H1 (cell line): ENCODE results near the gene NXPH4. TPM values are rescaled to one million over a fixed set of nuclear protein-coding genes. Genes with fewer than 3 reads are reported as not detected.
A peak's percentile ranks its signal among the peaks of the same experiment; 100 is the strongest.

Experiments used
- CTCF ChIA-PET: fragments of 300-600 bp; sonication (Branson Sonifier 250); formaldehyde crosslinking; loops from one replicate; lab custom pipeline; 2021; ENCODE audit not compliant: partially characterized antibody; lab: Charles Lee
- POLR2A ChIA-PET: fragments of 300-600 bp; sonication (Branson Sonifier 250); formaldehyde crosslinking; loops from one replicate; lab custom pipeline; 2021; ENCODE audit warnings: inconsistent platforms; ENCODE audit not compliant: partially characterized antibody; lab: Charles Lee
- DNase-seq, 2 experiments: peaks; one replicate each; pipeline versions ENCODE4 v3.0.0 to v3.0.0-alpha.2; 2010 to 2022; ENCODE audit warnings: low spot score in 2 of 2, low read depth in 1 of 2, mixed read lengths in 1 of 2
- FAIRE-seq: peaks from 2 replicates; lab custom pipeline; 2011; peaks lifted over from hg19 to GRCh38; lab: Jason Lieb, UNC
- H2AFZ ChIP-seq: 2 replicates; pipeline ENCODE4 v1.8.1; 2012; ENCODE audit warnings: low read length, inconsistent platforms
- H2AK5ac ChIP-seq: 2 replicates; pipeline ENCODE4 v1.6.1; 2013; ENCODE audit warnings: low read depth, low read length
- H2BK120ac ChIP-seq: replicated peaks from 2 replicates; pipeline ENCODE3; 2013; ENCODE audit warnings: low read depth, low read length, inconsistent platforms
- H2BK12ac ChIP-seq: 2 replicates; pipeline ENCODE4 v1.6.1; 2013; ENCODE audit warnings: low read depth, low read length
- H2BK15ac ChIP-seq: 2 replicates; pipeline ENCODE4 v1.6.1; 2013; ENCODE audit warnings: low read length
- H2BK20ac ChIP-seq: 2 replicates; pipeline ENCODE4 v1.6.1; 2013; ENCODE audit warnings: low read length
- H2BK5ac ChIP-seq: 2 replicates; pipeline ENCODE4 v1.6.1; 2013; ENCODE audit warnings: low read depth, low read length
- H3K14ac ChIP-seq: 2 replicates; pipeline ENCODE4 v1.6.1; 2013; ENCODE audit warnings: inconsistent platforms; ENCODE audit not compliant: insufficient read length
- H3K18ac ChIP-seq: 2 replicates; pipeline ENCODE4 v1.6.1; 2013; ENCODE audit warnings: low read length; ENCODE audit errors: extremely low read depth
- H3K23ac ChIP-seq: 2 replicates; pipeline ENCODE4 v1.6.1; 2013; ENCODE audit warnings: inconsistent platforms; ENCODE audit not compliant: insufficient read length
- H3K23me2 ChIP-seq: 2 replicates; pipeline ENCODE4 v1.6.1; 2013; ENCODE audit warnings: low read depth, low read length
- H3K27ac ChIP-seq: 2 replicates; pipeline ENCODE4 v1.6.1; 2011; ENCODE audit warnings: low read depth, low read length, inconsistent platforms
- H3K27me3 ChIP-seq, 4 experiments: replicated peaks in 1 of 4; 1 replicate in 1 of 4; 2 replicates in 3 of 4; pipeline versions ENCODE4 v1.6.1 to v1.8.1; 2011 to 2013; ENCODE audit warnings: low read length in 3 of 4, mild to moderate bottlenecking in 3 of 4, inconsistent platforms in 2 of 4, mixed read lengths in 2 of 4, moderate library complexity in 1 of 4; ENCODE audit not compliant: control insufficient read depth in 3 of 4, insufficient read depth in 3 of 4; ENCODE audit errors: extremely low read depth in 1 of 4
- H3K36me3 ChIP-seq, 4 experiments: 2 replicates each; pipeline versions ENCODE4 v1.6.1 to v1.8.1; 2011 to 2013; ENCODE audit warnings: mild to moderate bottlenecking in 4 of 4, low read length in 3 of 4, moderate library complexity in 2 of 4, control low read depth in 1 of 4, inconsistent platforms in 1 of 4; ENCODE audit not compliant: insufficient read depth in 4 of 4, control insufficient read depth in 2 of 4
- H3K4ac ChIP-seq: replicated peaks from 2 replicates; pipeline ENCODE3; 2013; ENCODE audit warnings: low read length, low read depth, mixed read lengths, inconsistent platforms; ENCODE audit not compliant: insufficient read length
- H3K4me1 ChIP-seq, 4 experiments: replicated peaks in 1 of 4; 1 replicate in 1 of 4; 2 replicates in 3 of 4; pipeline versions ENCODE4 v1.6.1 to v1.8.1; 2011 to 2013; ENCODE audit warnings: low read length in 3 of 4, inconsistent platforms in 2 of 4, mixed read lengths in 1 of 4; ENCODE audit not compliant: insufficient read depth in 4 of 4, control insufficient read depth in 3 of 4
- H3K4me2 ChIP-seq, 2 experiments: 2 replicates each; pipeline versions ENCODE4 v1.6.1 to v1.8.1; 2011 to 2013; ENCODE audit warnings: low read depth in 2 of 2, low read length in 2 of 2, control low read depth in 1 of 2, inconsistent platforms in 1 of 2, mild to moderate bottlenecking in 1 of 2; ENCODE audit not compliant: insufficient read depth in 1 of 2
- H3K4me3 ChIP-seq, 4 experiments: fragments of 200-600, 300-600 bp in 1 of 4; sonication (generic), shearing (Covaris generic), sonication (Bioruptor Twin) in 1 of 4; 2 replicates each; pipeline versions ENCODE4 v1.5.1 to v1.8.1; 2011 to 2016; ENCODE audit warnings: low read length in 4 of 4, low read depth in 3 of 4, control low read depth in 2 of 4, inconsistent platforms in 2 of 4, mild to moderate bottlenecking in 2 of 4, mixed read lengths in 1 of 4, moderate library complexity in 1 of 4; ENCODE audit not compliant: insufficient read depth in 2 of 4; ENCODE audit errors: extremely low read depth in 1 of 4
- H3K56ac ChIP-seq: replicated peaks from 2 replicates; pipeline ENCODE3; 2013; ENCODE audit warnings: low read depth, mild to moderate bottlenecking, mixed read lengths, low read length, inconsistent platforms; ENCODE audit not compliant: insufficient read length
- H3K79me1 ChIP-seq: 2 replicates; pipeline ENCODE4 v1.6.1; 2013; ENCODE audit warnings: low read depth, low read length, control low read depth
- H3K79me2 ChIP-seq, 2 experiments: 2 replicates each; pipeline versions ENCODE4 v1.6.1 to v1.8.1; 2012 to 2013; ENCODE audit warnings: low read length in 2 of 2, mild to moderate bottlenecking in 2 of 2, inconsistent platforms in 1 of 2; ENCODE audit not compliant: insufficient read depth in 2 of 2, control insufficient read depth in 1 of 2
- H3K9ac ChIP-seq, 4 experiments: replicated peaks in 1 of 4; 1 replicate in 1 of 4; 2 replicates in 3 of 4; pipeline versions ENCODE4 v1.6.1 to v1.8.1; 2011 to 2013; ENCODE audit warnings: low read depth in 3 of 4, low read length in 3 of 4, control low read depth in 2 of 4, mild to moderate bottlenecking in 2 of 4, moderate library complexity in 2 of 4, inconsistent platforms in 1 of 4; ENCODE audit errors: extremely low read depth in 1 of 4
- H3K9me3 ChIP-seq, 2 experiments: 2 replicates each; pipeline versions ENCODE4 v1.6.1 to v1.8.1; 2012 to 2013; ENCODE audit warnings: mild to moderate bottlenecking in 2 of 2, moderate library complexity in 2 of 2, control low read depth in 1 of 2, inconsistent platforms in 1 of 2, low read depth in 1 of 2, low read length in 1 of 2, mixed read lengths in 1 of 2; ENCODE audit not compliant: insufficient read depth in 2 of 2
- H4K20me1 ChIP-seq, 2 experiments: replicated peaks in 1 of 2; 2 replicates each; pipeline versions ENCODE3 to v1.8.1; 2011 to 2013; ENCODE audit warnings: inconsistent platforms in 2 of 2, low read length in 2 of 2, mild to moderate bottlenecking in 1 of 2; ENCODE audit not compliant: insufficient read depth in 2 of 2, control insufficient read depth in 1 of 2
- H4K5ac ChIP-seq: 2 replicates; pipeline ENCODE4 v1.6.1; 2013; ENCODE audit warnings: low read length, low read depth, mixed read lengths, inconsistent platforms; ENCODE audit not compliant: insufficient read length
- H4K8ac ChIP-seq: 2 replicates; pipeline ENCODE4 v1.8.0; 2013; ENCODE audit warnings: mild to moderate bottlenecking, moderate library complexity, low read length, inconsistent platforms; ENCODE audit not compliant: insufficient read depth; ENCODE audit errors: extremely low read depth
- H4K91ac ChIP-seq: replicated peaks from 2 replicates; pipeline ENCODE3; 2013; ENCODE audit warnings: low read length, mixed read lengths, inconsistent platforms; ENCODE audit not compliant: insufficient read length
- CHD2 ChIP-seq: IDR thresholded peaks from 2 replicates; pipeline ENCODE4 v1.6.1; 2012; ENCODE audit warnings: low read length, improper control_type of control experiment
- CREB1 ChIP-seq: IDR thresholded peaks from 2 replicates; pipeline ENCODE4 v1.6.1; 2012; ENCODE audit warnings: inconsistent platforms
- CTBP2 ChIP-seq: IDR thresholded peaks from 2 replicates; pipeline ENCODE4 v1.7.0; 2011; ENCODE audit warnings: borderline replicate concordance, mild to moderate bottlenecking, moderate library complexity, mixed read lengths, low read length; ENCODE audit not compliant: insufficient read depth, insufficient read length
- NANOG ChIP-seq: IDR thresholded peaks from 2 replicates; pipeline ENCODE4 v1.6.1; 2011; ENCODE audit warnings: low read length, low read depth, mild to moderate bottlenecking, inconsistent platforms; ENCODE audit not compliant: insufficient read depth, poor library complexity, severe bottlenecking
- POLR2A ChIP-seq, 2 experiments: IDR thresholded peaks; 1 replicate in 1 of 2; 2 replicates in 1 of 2; pipeline ENCODE4 v1.6.1; 2011; ENCODE audit warnings: low read depth in 2 of 2, low read length in 2 of 2, mild to moderate bottlenecking in 2 of 2; ENCODE audit errors: control extremely low read depth in 1 of 2
- RBBP5 ChIP-seq: IDR thresholded peaks from 2 replicates; pipeline ENCODE4 v1.7.1; 2012; ENCODE audit warnings: low read depth, mild to moderate bottlenecking, inconsistent platforms, low read length, moderate library complexity, borderline replicate concordance
- RFX5 ChIP-seq: IDR thresholded peaks from 2 replicates; pipeline ENCODE4 v1.6.1; 2011; ENCODE audit warnings: low read depth, low read length, improper control_type of control experiment, borderline replicate concordance
- SP4 ChIP-seq: IDR thresholded peaks from 2 replicates; pipeline ENCODE4 v1.6.1; 2012; ENCODE audit warnings: low read length, inconsistent platforms
- TAF1 ChIP-seq: IDR thresholded peaks from 2 replicates; pipeline ENCODE4 v1.6.1; 2011; ENCODE audit warnings: mild to moderate bottlenecking, low read depth, low read length
- YY1 ChIP-seq: IDR thresholded peaks from 2 replicates; pipeline ENCODE4 v1.6.1; 2011; ENCODE audit warnings: low read depth, mild to moderate bottlenecking, low read length
- WGBS, 2 experiments: shearing (Covaris generic) in 1 of 2; methylation state at CpG; one replicate each; pipeline versions ENCODE4 v1.1.6 to v1.1.7; 2013 to 2015; ENCODE audit warnings: low lambda C conversion rate in 2 of 2, mixed read lengths in 2 of 2, inconsistent platforms in 1 of 2, low coverage in 1 of 2, missing lambda C conversion rate in 1 of 2; ENCODE audit not compliant: insufficient replicate concordance in 2 of 2, insufficient coverage in 1 of 2, insufficient read length in 1 of 2; ENCODE audit errors: extremely low coverage in 1 of 2, missing lambda C conversion rate in 1 of 2; 5-methylcytosine and 5-hydroxymethylcytosine counted together
- polyA plus RNA-seq, 7 experiments: library from polyadenylated mRNA; depleted of rRNA in 3 of 7; stranded (reverse) in 5 of 7; unstranded in 2 of 7; fragments of >200 nt in 5 of 7; fragments of 200-250 nt in 2 of 7; gene quantifications; 1 replicate in 5 of 7; 2 replicates in 1 of 7; 4 replicates in 1 of 7; pipeline versions ENCODE4 v1.2.1 to v1.2.3, GENCODE V29; 2011 to 2013; ENCODE audit warnings: missing spikeins in 2 of 7, mixed read lengths in 2 of 7
- total RNA-seq: library from RNA; stranded (reverse); fragmentation: NEBNext Ultra II Directional; extraction: Animal tissue kit (Norgen Biotek cat#: 25700); gene quantifications from 2 replicates; pipeline ENCODE4 v1.2.1, GENCODE V29; 2021
- TF ChIP-seq, protein P1 (sequence below): IDR thresholded peaks from 2 replicates; pipeline ENCODE4 v1.6.1; 2011; ENCODE audit warnings: low read length, improper control_type of control experiment

The NXPH4 gene
- total and polyA plus RNA-seq, 2 of the 8 experiments (the other 6 are each of a cell fraction or from before 2014, with no cell fraction given), result 0.92 to 1.7 TPM

- POLR2A ChIA-PET, result interaction anchor here (0.8 to 23.7 kb wide), 11 partner anchors 9 to 220 kb away, joined by 3 to 852 read pairs (median 14); partner anchors contain the start of genes INHBE, LRP1, NXPH4 and SHMT2
- no peaks in the 10 kb centered on the region for H3K79me1 ChIP-seq
- no peak overlapping the region for H3K56ac ChIP-seq
- no peak overlapping the region for H4K91ac ChIP-seq
- no peak overlapping the region for H3K23ac ChIP-seq
- H3K23me2 ChIP-seq, result peaks cover 26% of the 10 kb centered on the region
- H2AFZ ChIP-seq, result no peak overlapping the region; the same call in 1 of the 2 replicates
- peaks cover 59 to 80% (median 74%) of the 10 kb centered on the region in 4 experiments for H3K27me3 ChIP-seq
- no peak overlapping the region for H2BK120ac ChIP-seq
- peak overlapping the region; percentile 99 for H2BK12ac ChIP-seq
- peak in 1 of 2 experiments; percentile 98 for DNase-seq
- H3K27ac ChIP-seq, result no peak overlapping the region
- 2% methylated on average over 47 of the region's 47 CpGs; no CpG with 5 or more reads in 1 of the 2 experiments for WGBS, 2 experiments
- no peak overlapping the region for H4K5ac ChIP-seq
- peak overlapping the region; percentile 84 for H3K18ac ChIP-seq
- H3K9ac ChIP-seq, result peak overlapping the region in 1 of 4 experiments; percentile 45; a peak in 3 of 7 replicates
- CTCF ChIA-PET, result interaction anchor here (0.8 to 27.9 kb wide), 11 partner anchors 8 to 217 kb away, joined by 3 to 726 read pairs (median 5); partner anchors contain the start of genes GLI1, INHBE, NXPH4 and SHMT2
- peaks cover 3 to 7% (median 5%) of the 10 kb centered on the region in 4 experiments; a peak in 6 of 8 replicates for H3K36me3 ChIP-seq
- H2BK15ac ChIP-seq, result peak overlapping the region; percentile 88; the same call in 1 of the 2 replicates
- H3K4me3 ChIP-seq, result peak overlapping the region; percentile 42 to 67 (median 54)
- H3K79me2 ChIP-seq, result no peaks in the 10 kb centered on the region
- peaks cover 6 to 68% (median 45%) of the 10 kb centered on the region in 4 experiments for H3K4me1 ChIP-seq
- no peak for FAIRE-seq
- no peaks in the 10 kb centered on the region for H3K9me3 ChIP-seq
- peak overlapping the region; percentile 89 to 91 for H3K4me2 ChIP-seq
- no peak overlapping the region; the same call in 1 of the 2 replicates for H2AK5ac ChIP-seq
- H4K20me1 ChIP-seq, result peaks cover 15 to 20% of the 10 kb centered on the region in 2 experiments
- H2BK20ac ChIP-seq, result no peak overlapping the region
- H3K4ac ChIP-seq, result no peak overlapping the region
- 0 out of 2 replicates have a peak overlapping the region, but pooled peaks have one; percentile 74 for H4K8ac ChIP-seq
- no peak overlapping the region for H3K14ac ChIP-seq
- H2BK5ac ChIP-seq, result no peak overlapping the region
- TF ChIP-seq RBBP5 (0 out of 2 replicates have a peak, but pooled peaks have one; percentile 38), SP4 (no peak), CREB1 (peak; percentile 58), CHD2 (peak; percentile 46), NANOG (peak; percentile 2), CTBP2 (no peak), YY1 (peak; percentile 75; the same call in 1 of the 2 replicates), POLR2A (IDR thresholded peaks at IDR 0.05; ENCODE audit: control extremely low read depth in 1 of 2, low read depth in 2 of 2, low read length in 2 of 2) (peak in 1 of 2 experiments; percentile 24; a peak in 1 of 3 replicates), TAF1 (peak; percentile 41; the same call in 1 of the 2 replicates), RFX5 (no peak)
- TF ChIP-seq, protein P1, sequence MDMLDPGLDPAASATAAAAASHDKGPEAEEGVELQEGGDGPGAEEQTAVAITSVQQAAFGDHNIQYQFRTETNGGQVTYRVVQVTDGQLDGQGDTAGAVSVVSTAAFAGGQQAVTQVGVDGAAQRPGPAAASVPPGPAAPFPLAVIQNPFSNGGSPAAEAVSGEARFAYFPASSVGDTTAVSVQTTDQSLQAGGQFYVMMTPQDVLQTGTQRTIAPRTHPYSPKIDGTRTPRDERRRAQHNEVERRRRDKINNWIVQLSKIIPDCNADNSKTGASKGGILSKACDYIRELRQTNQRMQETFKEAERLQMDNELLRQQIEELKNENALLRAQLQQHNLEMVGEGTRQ, result no peak
These were observed 22.4 kb downstream of the NXPH4 start for GRCh38 chr12:57238854-57239554.
